Measurements from ENCODE around the gene SPOP. TPM values are rescaled to one million over a fixed set of nuclear protein-coding genes. Genes with fewer than 3 reads are reported as not detected.
A peak's percentile ranks its signal among the peaks of the same experiment; 100 is the strongest.

SPOP gene
- total and polyA plus RNA-seq, 7 donors = 31.2 to 64.9 (median 47.3) TPM

DNA sequence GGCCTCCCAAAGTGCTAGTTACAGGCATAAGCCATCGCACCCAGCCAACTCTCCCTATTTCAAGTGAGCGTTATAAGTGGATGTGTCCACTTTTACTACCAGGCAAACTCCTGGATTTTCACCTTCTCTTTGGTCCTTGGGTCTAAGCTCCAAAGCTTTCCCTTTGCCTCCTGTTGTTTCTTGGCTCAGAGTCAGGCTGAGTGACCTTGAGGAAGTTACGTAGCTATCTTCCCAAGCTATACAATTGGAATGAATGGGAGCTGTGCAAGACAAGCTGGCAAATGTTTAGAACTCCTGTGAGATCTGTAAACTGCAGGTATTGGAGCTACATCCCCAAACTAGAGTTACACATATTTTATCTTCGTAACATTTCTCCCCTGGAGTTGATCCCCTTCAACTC, 81.9 kb downstream of the SPOP start:
- no peak overlapping the region for H3K4me3 ChIP-seq
- H3K4me1 ChIP-seq = no peaks in the 10 kb centered on the region
- WGBS, 3 donors = 80 to 86% (median 81%) methylated on average over 4 of the region's 4 CpGs
- no peak for TF ChIP-seq CTCF (IDR thresholded peaks at IDR 0.05)
- peaks cover 11 to 86% of the 10 kb centered on the region in 2 donors for H3K36me3 ChIP-seq (ENCODE audit: insufficient read depth in 1 of 2, low read depth in 1 of 2)
- ATAC-seq (no peak), DNase-seq (no peak)
- H3K27me3 ChIP-seq (ENCODE audit: insufficient read depth in 3 of 3, low read length in 2 of 3) = no peaks in the 10 kb centered on the region
- no peaks in the 10 kb centered on the region for H3K9me3 ChIP-seq
- intact Hi-C loops (cut with DNase I) = no loop called here
- H3K27ac ChIP-seq = no peak overlapping the region

GRCh38 chr17:49595328-49595727, 82.6 kb downstream of the SPOP start:
- intact Hi-C loops (cut with DNase I) = no loop called here
- no peaks in the 10 kb centered on the region for H3K27me3 ChIP-seq (ENCODE audit: insufficient read depth in 3 of 3, low read length in 2 of 3)
- no peak for TF ChIP-seq CTCF (IDR thresholded peaks at IDR 0.05)
- no peaks in the 10 kb centered on the region for H3K4me1 ChIP-seq
- H3K4me3 ChIP-seq = no peak overlapping the region
- peaks cover 7 to 86% of the 10 kb centered on the region in 2 donors for H3K36me3 ChIP-seq (ENCODE audit: insufficient read depth in 1 of 2, low read depth in 1 of 2)
- H3K9me3 ChIP-seq = no peaks in the 10 kb centered on the region
- 89 to 92% (median 91%) methylated on average over 3 to 4 of the region's 4 CpGs for WGBS, 3 donors
- no peak for ATAC-seq
- no peak overlapping the region for H3K27ac ChIP-seq
- no peak for DNase-seq

DNA sequence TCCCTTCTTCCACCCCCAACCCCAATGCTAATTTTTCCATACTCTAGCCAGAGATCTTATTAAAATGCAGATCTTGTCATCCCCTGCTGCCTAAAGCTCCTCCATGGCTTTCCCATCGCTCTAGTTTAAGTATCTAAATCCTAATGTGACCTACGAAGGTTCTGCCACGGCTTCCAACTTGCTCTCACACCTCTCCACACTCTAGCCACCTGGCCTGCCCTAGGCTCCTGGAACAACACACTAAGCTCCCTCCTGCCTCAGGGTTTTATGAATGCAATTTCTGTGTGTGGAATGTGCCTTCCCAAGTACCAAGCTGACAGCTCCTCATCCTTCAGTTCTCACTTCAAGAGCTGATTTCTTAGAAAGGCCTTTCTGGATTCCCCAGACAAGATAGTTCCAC, 85.6 kb downstream of the SPOP start:
- H3K36me3 ChIP-seq (ENCODE audit: insufficient read depth in 1 of 2, low read depth in 1 of 2) = peaks cover 2 to 67% of the 10 kb centered on the region in 2 donors
- WGBS, 3 donors = 86 to 91% (median 90%) methylated on average over 3 of the region's 3 CpGs
- no peak overlapping the region for H3K27ac ChIP-seq
- intact Hi-C loops (cut with DNase I) = no loop called here
- no peak for DNase-seq
- no peak overlapping the region for H3K4me3 ChIP-seq
- no peaks in the 10 kb centered on the region for H3K27me3 ChIP-seq (ENCODE audit: insufficient read depth in 3 of 3, low read length in 2 of 3)
- TF ChIP-seq CTCF (IDR thresholded peaks at IDR 0.05) = no peak
- no peaks in the 10 kb centered on the region for H3K4me1 ChIP-seq
- ATAC-seq = no peak
- H3K9me3 ChIP-seq = no peaks in the 10 kb centered on the region

- no peak for DNase-seq
- intact Hi-C loops (cut with DNase I) = no loop called here
- Histone ChIP-seq H3K36me3 (ENCODE audit: insufficient read depth in 1 of 2, low read depth in 1 of 2) (peaks cover 2 to 54% of the 10 kb centered on the region in 2 donors), H3K4me1 (no peaks in the 10 kb centered on the region), H3K27me3 (ENCODE audit: insufficient read depth in 3 of 3, low read length in 2 of 3) (no peaks in the 10 kb centered on the region), H3K27ac (no peak overlapping the region), H3K4me3 (no peak overlapping the region), H3K9me3 (no peaks in the 10 kb centered on the region)
- no peak for ATAC-seq
- no peak for TF ChIP-seq CTCF (IDR thresholded peaks at IDR 0.05)
- 96 to 98% (median 97%) methylated on average over 4 of the region's 4 CpGs for WGBS, 3 donors
These were observed 87.0 kb downstream of the SPOP start for GRCh38 chr17:49590874-49591273.

DNA sequence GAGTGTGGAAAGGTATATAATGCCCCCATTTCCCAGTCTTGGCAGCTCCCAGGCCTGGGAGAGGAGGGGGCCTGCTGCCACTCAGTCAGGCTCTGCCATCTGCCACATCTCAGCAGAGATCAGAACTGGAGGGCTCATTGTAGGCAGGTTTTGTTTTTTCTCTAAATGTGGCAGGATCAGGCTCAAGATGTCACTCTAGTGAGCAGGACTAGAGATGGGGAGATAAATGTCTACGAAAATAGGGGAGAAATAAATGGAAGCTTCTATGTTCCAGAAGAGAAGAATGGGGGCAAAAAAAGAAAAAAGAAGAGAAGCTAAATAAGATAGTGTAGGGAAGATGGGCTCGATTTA, 88.3 kb downstream of the SPOP start:
- WGBS, 3 donors = 91 to 95% (median 93%) methylated on average over 2 of the region's 2 CpGs
- DNase-seq (no peak), ATAC-seq (peak in 1 of 4 donors; percentile 22)
- H3K36me3 ChIP-seq (ENCODE audit: insufficient read depth in 1 of 2, low read depth in 1 of 2) = peaks cover 2 to 44% of the 10 kb centered on the region in 2 donors
- H3K9me3 ChIP-seq = no peaks in the 10 kb centered on the region
- no peak overlapping the region for H3K4me3 ChIP-seq
- TF ChIP-seq CTCF (IDR thresholded peaks at IDR 0.05) = no peak
- no peak overlapping the region for H3K27ac ChIP-seq
- H3K27me3 ChIP-seq (ENCODE audit: insufficient read depth in 3 of 3, low read length in 2 of 3) = no peaks in the 10 kb centered on the region
- H3K4me1 ChIP-seq = no peaks in the 10 kb centered on the region
- intact Hi-C loops (cut with DNase I) = no loop called here
